OCI-LY7 (cell line): ENCODE measurements around the gene QDPR. TPM values are rescaled to one million over a fixed set of nuclear protein-coding genes. Genes with fewer than 3 reads are reported as not detected.
"Not testable (repeated sequence)": the region's sequence is repeated elsewhere in the genome, so short reads cannot be mapped to it uniquely, and the experiment has no call there.

Source experiments
- BruUV-seq: library from RNA; stranded (reverse); fragments of 400-500 nt; replicated peaks from 2 replicates; lab custom pipeline; 2021; lab: Mats Ljungman, UMichigan
- CTCF ChIA-PET: fragments of 300-600 bp; sonication (Branson Sonifier 250); formaldehyde crosslinking; loops from one replicate; lab custom pipeline; 2022; ENCODE audit warnings: antibody characterized with exemption; ENCODE audit not compliant: unreplicated experiment; lab: Charles Lee
- POLR2A ChIA-PET: fragments of 300-600 bp; sonication (Branson Sonifier 250); formaldehyde crosslinking; loops from one replicate; lab custom pipeline; 2022; ENCODE audit warnings: antibody characterized with exemption; lab: Charles Lee
- DNase-seq: peaks from one replicate; pipeline ENCODE4 v3.0.0-alpha.2; 2015; ENCODE audit warnings: low spot score
- H2AFZ ChIP-seq: fragments of 200-600 bp; sonication (generic), shearing (Covaris generic); 2 replicates; pipeline ENCODE4 v1.6.1; 2014; ENCODE audit warnings: mild to moderate bottlenecking, antibody characterized with exemption, low read length, moderate library complexity
- H3K27ac ChIP-seq: fragments of 200-600 bp; sonication (generic); 2 replicates; pipeline ENCODE4 v1.5.1; 2014; ENCODE audit warnings: mixed run types, low read depth, mild to moderate bottlenecking, moderate library complexity, low read length, inconsistent platforms; ENCODE audit not compliant: poor library complexity, severe bottlenecking
- H3K36me3 ChIP-seq: fragments of 200-600 bp; sonication (generic); 2 replicates; pipeline ENCODE4 v1.6.1; 2014; ENCODE audit warnings: mild to moderate bottlenecking, antibody characterized with exemption, low read length, moderate library complexity, mixed read lengths; ENCODE audit not compliant: insufficient read depth
- H3K4me1 ChIP-seq: fragments of 200-600 bp; sonication (generic); 2 replicates; pipeline ENCODE4 v1.5.1; 2014; ENCODE audit warnings: mild to moderate bottlenecking, low read length; ENCODE audit not compliant: insufficient read depth, poor library complexity, severe bottlenecking
- H3K4me2 ChIP-seq: fragments of 200-600 bp; sonication (generic); 2 replicates; pipeline ENCODE4 v1.6.1; 2014; ENCODE audit warnings: mild to moderate bottlenecking, low read length
- H3K4me3 ChIP-seq: fragments of 200-600 bp; sonication (generic); 2 replicates; pipeline ENCODE4 v1.5.1; 2014; ENCODE audit warnings: mild to moderate bottlenecking, low read depth, low read length; ENCODE audit not compliant: poor library complexity, severe bottlenecking
- H3K79me2 ChIP-seq: fragments of 200-600 bp; sonication (generic); 2 replicates; pipeline ENCODE4 v1.6.1; 2016; ENCODE audit warnings: low read depth, mild to moderate bottlenecking, low read length, moderate library complexity, mixed read lengths; ENCODE audit not compliant: insufficient read depth
- H3K9me2 ChIP-seq: fragments of 200-600 bp; sonication (generic); 2 replicates; pipeline ENCODE4 v1.6.1; 2016; ENCODE audit warnings: mild to moderate bottlenecking, low read length, mixed read lengths; ENCODE audit not compliant: insufficient read depth
- H3K9me3 ChIP-seq: fragments of 200-600 bp; sonication (generic); 2 replicates; pipeline ENCODE4 v1.6.1; 2014; ENCODE audit warnings: mild to moderate bottlenecking, mixed run types, low read length, mixed read lengths
- H4K20me1 ChIP-seq: fragments of 200-600 bp; sonication (generic); 2 replicates; pipeline ENCODE4 v1.6.1; 2014; ENCODE audit warnings: mild to moderate bottlenecking, antibody characterized with exemption, low read length, moderate library complexity, mixed read lengths; ENCODE audit not compliant: insufficient read depth
- CTCF ChIP-seq: fragments of 200-600 bp; sonication (generic); conservative IDR thresholded peaks from 2 replicates; pipeline ENCODE4 v1.5.1; 2014; ENCODE audit warnings: mild to moderate bottlenecking, antibody characterized with exemption, low read length, moderate library complexity, mixed read lengths
- EZH2phosphoT487 ChIP-seq: fragments of 200-600 bp; sonication (generic); IDR thresholded peaks from 2 replicates; pipeline ENCODE4 v1.6.1; 2018; ENCODE audit warnings: low read depth, borderline replicate concordance, mild to moderate bottlenecking, mixed run types, antibody characterized with exemption, low read length, moderate library complexity, mixed read lengths
- intact Hi-C: fragments of 100-400 bp; cut with micrococcal nuclease; formaldehyde crosslinking; loops from one replicate; pipeline ENCODE4 v1.10.0; 2022; ENCODE audit not compliant: unreplicated experiment
- total RNA-seq, 2 experiments: library from RNA; depleted of rRNA in 1 of 2; stranded (reverse); fragments of >200 nt in 1 of 2; shearing (Covaris generic) in 1 of 2; gene quantifications; 2 replicates each; pipeline ENCODE4 v1.2.3, GENCODE V29; 2014 to 2022

Gene QDPR
- total RNA-seq, 2 experiments from 2014 or later: 2.5 to 2.9 TPM

- no TSS peak for BruUV-seq
- CTCF ChIA-PET: no interaction called here
Measured at GRCh38 chr4:17544205-17544604, 32.3 kb upstream of the QDPR start.

GRCh38 chr4:17537060-17537459, 25.2 kb upstream of the QDPR start:
- CTCF ChIA-PET, H3K9me2 ChIP-seq, H3K4me3 ChIP-seq, H3K9me3 ChIP-seq, H4K20me1 ChIP-seq, H3K4me1 ChIP-seq, H3K36me3 ChIP-seq, intact Hi-C loops, DNase-seq, BruUV-seq, H3K27ac ChIP-seq, H3K4me2 ChIP-seq, H3K79me2 ChIP-seq, H2AFZ ChIP-seq: not testable (repeated sequence)
- POLR2A ChIA-PET: interaction anchor here (0.6 to 0.7 kb wide), 2 partner anchors 31 to 1808 kb away, joined by 3 to 4 read pairs; no protein-coding TSS in a partner anchor

More at GRCh38 chr4:17544205-17544604, 32.3 kb upstream of the QDPR start:
- Histone ChIP-seq H3K4me2 (no peak overlapping the region), H3K9me3 (no peaks in the 10 kb centered on the region), H4K20me1 (no peaks in the 10 kb centered on the region), H3K79me2 (no peaks in the 10 kb centered on the region), H3K4me3 (no peak overlapping the region), H3K36me3 (no peaks in the 10 kb centered on the region), H2AFZ (no peak overlapping the region), H3K4me1 (no peaks in the 10 kb centered on the region), H3K9me2 (no peaks in the 10 kb centered on the region), H3K27ac (no peak overlapping the region)
- TF ChIP-seq EZH2phosphoT487 (no peak), CTCF (no peak)
- POLR2A ChIA-PET: no interaction called here
- intact Hi-C loops: loop anchor here (5.0 kb wide), 1 partner anchor 243 kb away; no protein-coding TSS in a partner anchor
- DNase-seq: no peak

- POLR2A ChIA-PET: interaction anchor here (1.5 kb wide), 1 partner anchor 13 kb away, joined by 5 read pairs; no protein-coding TSS in a partner anchor
- TF ChIP-seq EZH2phosphoT487 (no peak), CTCF (no peak)
- Histone ChIP-seq H3K9me3 (0 out of 2 replicates have a peak, but pooled peaks cover 6% of the 10 kb centered on the region), H3K79me2 (no peaks in the 10 kb centered on the region), H3K27ac (no peak overlapping the region), H4K20me1 (no peaks in the 10 kb centered on the region), H3K4me2 (no peak overlapping the region), H2AFZ (no peak overlapping the region), H3K9me2 (no peaks in the 10 kb centered on the region), H3K4me3 (no peak overlapping the region), H3K36me3 (no peaks in the 10 kb centered on the region), H3K4me1 (no peaks in the 10 kb centered on the region)
- no peak for DNase-seq
- CTCF ChIA-PET: interaction anchor here (0.6 kb wide), 1 partner anchor 19 kb away, joined by 3 read pairs; no protein-coding TSS in a partner anchor
- intact Hi-C loops: no loop called here
- no TSS peak for BruUV-seq
Measured at GRCh38 chr4:17535906-17536305, 24.0 kb upstream of the QDPR start.
